GM21576 (cell line): ENCODE results near the gene SMIM14.
A peak's percentile ranks its signal among the peaks of the same experiment; 100 is the strongest.
"Not testable (repeated sequence)": the region's sequence is repeated elsewhere in the genome, so short reads cannot be mapped to it uniquely, and the experiment has no call there.

ENCODE experiments used
- ATAC-seq: cut with Tn5 transposase; IDR thresholded peaks from one replicate; pipeline ENCODE4 v1.9.1; 2021; ENCODE audit warnings: mild to moderate bottlenecking, moderate library complexity; ENCODE audit not compliant: unreplicated experiment

Gene SMIM14

DNA sequence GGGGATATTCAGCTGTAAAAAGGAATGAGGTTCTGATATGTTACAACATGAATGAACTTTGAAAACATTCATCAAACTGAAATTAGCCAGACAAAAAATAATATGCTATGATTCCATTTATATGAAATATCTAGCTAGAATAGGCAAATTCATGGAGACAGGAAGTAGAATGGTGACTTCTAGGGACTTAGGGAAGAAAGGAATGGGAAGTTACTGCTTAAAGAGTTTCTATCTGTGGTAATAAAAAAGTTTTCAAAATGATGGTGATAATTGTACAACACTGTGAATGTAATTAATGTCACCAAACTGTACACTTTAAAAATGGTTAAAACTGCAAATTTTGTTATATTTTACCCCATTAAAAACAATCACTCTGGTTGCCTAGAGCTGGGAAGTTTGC, 30.2 kb downstream of the SMIM14 start:
- ATAC-seq: no peak

DNA sequence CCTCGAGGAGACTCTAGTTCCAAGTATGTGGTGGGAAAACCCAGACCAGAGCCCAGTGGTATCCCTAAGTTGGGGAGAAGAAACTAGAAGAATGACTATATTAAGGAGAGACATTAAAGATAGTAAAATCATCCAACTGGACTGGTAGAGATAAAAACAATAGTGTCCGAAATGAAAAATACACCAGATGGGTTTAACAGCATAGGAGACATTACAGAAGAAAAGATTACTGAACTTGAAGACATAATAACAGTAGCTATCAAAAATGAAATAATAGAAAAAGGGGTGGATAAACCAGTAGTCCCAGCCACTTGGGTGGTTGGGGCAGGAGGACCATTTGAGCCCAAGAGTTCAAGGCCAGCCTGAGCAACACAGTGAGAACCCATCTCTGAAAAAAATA, 31.9 kb downstream of the SMIM14 start:
- no peak for ATAC-seq

DNA sequence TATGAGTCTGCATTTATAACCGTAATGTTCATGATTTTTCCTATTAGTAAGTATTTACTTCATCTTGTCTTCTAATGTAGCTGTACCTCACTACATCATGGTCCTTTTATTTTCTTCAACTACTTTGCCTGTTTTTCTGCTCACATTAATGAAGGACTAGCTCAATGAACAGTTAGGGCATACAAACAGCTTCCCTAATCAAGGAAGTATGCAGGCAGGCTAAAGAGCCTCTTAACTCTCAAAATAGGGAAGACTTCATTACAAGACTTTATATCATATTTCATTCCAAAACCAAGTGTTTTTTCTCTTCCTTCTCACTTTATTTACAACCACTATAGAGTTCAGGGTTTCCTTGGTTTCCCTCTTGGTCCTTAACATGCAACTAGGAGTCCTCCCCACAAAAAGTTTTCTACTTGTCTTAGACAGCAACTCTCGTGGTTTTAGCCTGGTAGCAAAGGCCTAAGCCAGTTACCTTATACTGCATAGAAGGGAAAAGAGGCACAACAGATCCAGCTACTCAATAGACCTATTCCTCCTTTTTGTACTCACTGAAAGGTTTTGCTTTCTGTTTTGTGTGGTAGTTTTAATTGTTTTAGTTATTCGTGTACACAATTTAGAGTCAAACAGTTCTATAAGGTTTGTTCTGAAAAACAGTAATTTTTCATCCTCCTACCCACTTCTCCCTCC, 40.8 kb downstream of the SMIM14 start:
- no peak for ATAC-seq

DNA sequence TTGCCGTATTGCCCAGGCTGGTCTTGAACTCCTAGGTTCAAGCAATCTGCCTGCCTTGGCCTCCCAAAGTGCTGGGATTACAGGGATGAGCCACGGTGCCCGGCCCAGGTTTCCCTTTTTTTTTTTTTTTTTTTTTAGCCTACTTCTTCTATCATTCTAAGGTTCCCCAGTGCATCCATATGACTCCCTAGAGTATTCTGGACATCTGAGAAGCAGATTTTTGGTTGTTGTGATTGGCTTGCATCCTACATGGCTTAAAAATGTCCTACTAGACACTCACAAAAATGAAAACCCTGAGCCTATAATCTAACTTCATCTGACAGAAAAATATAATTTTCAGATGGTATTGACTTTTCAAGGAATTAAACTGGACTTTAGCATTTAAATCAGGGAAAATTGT, 41.7 kb downstream of the SMIM14 start:
- ATAC-seq: no peak

DNA sequence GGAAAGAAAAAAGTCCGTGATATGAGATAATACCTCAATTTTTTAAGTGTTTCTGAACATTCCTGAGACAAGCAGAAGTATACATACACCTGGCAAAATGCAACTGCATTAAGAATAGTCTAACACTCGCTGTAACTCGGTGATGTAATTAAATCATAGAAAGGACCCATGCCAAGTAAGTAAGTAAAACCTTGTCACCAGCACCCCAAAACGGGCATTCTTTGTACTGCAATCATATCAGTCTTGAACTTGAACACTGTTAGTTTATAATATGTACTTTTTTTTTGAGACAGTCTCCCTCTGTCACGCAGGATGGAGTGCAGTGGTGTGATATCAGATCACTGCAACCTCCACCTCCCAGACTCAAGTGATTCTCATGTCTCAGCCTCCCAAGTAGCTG, 47.4 kb downstream of the SMIM14 start:
- no peak for ATAC-seq

DNA sequence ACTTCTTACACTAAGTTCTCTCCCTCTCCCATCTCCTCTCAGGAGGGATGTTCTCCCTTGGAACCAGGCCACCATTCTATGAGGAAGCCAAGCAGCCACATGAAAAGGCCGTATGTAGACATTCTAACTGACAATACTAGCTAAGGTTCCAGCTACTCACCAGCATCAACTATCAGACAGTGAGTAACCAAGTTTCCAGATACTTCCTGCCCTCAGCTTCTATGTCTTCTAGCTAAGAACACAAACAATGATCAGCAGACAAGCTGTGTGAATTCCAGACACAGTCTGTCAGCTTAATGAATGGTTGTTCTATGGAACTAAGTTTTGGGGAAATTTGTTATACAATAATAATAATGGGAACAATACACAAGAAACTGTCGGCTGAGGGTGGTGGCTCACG, 50.8 kb downstream of the SMIM14 start:
- ATAC-seq: no peak

DNA sequence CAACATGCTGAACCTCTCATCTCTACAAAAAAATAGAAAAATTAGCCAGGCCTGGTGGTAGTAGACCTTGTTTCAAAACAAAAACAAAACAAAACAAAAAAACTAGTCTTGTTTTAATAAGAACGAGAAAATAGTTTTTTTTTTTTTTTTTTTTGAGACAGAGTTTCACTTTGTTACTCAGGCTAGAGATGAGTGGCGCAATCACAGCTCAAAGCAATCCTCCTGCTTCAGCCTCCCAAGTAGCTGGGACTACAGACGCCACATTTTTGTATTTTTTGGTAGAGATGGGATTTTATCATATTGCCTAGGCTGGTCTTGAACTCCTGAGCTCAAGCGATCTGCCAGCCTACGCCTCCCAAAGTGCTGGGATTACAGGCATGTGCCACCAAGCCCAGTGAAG, 63.7 kb downstream of the SMIM14 start:
- ATAC-seq: no peak

DNA sequence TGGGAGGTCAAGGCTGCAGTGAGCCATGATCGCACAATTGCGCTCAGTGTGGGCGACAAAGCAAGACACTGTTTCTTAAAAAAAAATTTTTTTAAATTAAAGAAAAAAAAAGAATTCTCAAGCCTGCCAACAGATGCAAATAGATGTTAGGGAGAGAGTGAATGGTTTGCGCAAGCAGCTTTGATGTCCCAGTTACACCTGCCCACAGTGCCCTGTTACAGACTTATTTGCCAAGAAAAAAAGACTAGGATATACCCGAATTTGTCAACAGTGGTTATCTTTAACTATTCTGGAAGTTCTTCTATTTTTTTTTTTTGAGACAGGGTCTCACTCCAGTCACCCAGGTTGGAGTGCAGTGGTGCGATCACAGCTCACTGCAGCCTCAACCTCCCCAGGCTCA, 67.2 kb downstream of the SMIM14 start:
- ATAC-seq: no peak

DNA sequence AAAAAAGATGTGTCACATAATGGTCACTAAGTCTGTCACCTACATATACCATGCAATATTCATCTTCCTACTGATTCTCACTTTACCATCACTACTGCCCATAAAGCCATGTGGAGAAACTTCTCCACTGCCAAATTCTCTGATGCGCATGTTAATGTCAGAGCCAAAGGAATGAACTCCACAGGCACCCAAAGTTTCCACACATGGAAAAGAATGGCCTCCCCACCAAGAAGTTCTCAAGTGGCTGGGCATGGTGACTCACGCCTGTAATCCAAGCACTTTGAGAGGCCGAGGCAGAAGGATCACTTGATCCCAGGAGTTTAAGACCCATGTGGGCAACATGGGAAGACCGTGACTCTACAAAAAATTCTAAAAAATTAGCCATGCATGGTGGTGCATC, 67.6 kb downstream of the SMIM14 start:
- no peak for ATAC-seq

DNA sequence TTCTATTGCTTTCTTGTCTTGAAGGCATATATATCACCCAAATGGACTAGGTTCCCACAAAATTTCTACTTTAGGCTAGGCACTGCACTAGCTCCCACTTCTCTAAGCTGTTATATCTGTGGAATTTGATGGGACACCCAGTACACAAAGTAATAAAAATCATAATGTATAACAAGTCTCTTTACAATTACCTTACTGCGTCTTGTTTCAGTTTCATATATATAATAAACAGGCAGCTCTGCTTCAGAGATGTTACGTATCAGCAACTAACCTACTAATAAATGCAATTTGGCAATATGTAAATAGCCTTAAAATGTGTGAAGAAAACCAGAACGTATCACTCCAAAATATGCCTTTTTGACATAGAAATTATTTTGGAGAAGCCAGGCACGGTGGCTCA, 69.5 kb downstream of the SMIM14 start:
- ATAC-seq: peak; percentile 26

DNA sequence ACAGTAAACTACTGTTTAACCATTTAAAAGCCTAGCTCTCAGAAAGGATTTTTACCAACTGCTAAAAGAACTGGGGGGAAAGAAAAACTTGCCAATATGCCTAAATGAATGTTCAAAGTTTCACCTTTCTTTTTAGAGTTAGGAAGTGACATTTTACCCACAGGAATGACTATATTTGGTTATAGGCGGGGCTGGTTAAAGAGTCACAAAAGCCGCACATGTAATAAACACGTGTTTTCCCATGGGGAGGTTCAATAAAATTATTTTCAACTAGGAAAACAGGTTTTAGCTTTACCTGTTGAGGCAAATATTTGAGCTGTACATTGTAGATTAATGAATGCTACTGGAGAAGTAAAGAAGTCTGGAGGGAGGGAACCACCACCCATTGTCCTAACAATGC, 69.9 kb downstream of the SMIM14 start:
- peak; percentile 70 for ATAC-seq

DNA sequence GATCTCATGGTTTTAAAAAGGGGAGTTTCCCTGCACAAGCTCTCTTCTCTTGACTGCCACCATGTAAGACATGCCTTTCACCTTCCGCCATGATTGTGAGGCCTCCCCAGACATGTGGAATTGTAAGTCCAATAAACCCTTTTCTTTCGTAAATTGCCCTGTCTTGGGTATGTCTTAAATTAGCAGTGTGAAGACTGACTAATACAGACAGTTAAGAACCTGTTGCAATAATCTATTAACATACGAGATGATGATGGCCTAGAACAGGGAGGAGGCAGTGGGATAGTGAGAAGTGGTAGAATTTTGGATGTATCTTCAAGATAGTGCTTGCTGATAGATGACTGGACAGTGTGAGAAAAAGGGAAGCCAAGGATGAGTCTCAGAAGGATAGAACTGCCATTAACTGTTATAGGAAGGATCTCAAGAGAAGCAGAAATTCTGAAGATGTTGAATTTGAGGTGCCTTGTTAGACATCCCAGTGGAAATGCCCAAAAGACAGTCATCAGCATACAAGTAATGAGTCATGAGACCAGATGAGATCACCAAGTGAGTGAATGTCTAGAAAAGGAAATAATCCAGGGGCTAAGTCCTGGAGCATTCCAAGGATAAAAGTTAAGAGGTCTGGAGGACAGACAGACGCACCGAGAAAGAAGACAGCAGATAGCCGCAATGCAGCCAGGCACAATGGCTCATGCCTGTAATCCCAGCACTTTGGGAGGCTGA, 72.6 kb downstream of the SMIM14 start:
- no peak for ATAC-seq

DNA sequence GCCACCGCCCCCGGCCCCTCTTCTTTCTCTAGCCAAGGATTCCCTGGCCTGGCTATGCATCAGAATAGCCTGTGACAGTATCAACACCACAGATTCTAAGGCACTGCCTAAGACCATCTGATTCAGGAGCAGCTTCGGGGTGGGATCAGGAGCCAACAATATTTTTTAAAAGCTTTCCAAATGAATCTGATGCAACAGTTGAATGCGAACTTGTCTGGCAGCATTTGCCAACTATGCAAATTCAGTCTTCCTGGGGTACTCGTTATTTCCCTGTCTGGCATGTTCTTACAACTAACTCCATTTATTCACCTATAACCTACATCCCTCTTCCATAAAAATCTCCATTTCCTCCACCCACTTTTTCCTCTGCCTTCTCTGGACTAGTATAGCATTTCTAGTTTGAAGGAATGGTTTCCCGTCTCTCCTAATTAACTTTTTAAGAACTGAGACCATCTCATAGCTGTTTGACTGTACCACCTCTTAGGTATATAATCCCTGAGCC, 75.3 kb downstream of the SMIM14 start:
- no peak for ATAC-seq

DNA sequence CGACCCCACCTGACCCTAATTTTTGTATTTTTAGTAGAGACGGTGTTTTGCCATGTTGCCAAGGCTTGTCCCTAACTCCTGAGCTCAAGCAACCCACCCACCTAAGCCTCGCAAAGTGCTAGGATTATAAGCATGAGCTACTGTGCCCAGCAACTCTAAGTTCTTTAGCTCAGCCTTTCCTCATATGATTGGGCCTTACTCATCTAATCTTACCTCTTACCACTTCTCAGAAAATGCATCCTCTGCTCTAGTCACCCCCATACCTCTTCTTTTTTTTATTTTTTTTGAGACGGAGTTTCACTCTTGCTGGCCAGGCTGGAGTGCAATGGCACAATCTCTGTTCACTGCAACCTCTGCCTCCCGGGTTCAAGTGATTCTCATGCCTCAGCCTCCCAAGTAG, 75.9 kb downstream of the SMIM14 start:
- ATAC-seq: no peak

DNA sequence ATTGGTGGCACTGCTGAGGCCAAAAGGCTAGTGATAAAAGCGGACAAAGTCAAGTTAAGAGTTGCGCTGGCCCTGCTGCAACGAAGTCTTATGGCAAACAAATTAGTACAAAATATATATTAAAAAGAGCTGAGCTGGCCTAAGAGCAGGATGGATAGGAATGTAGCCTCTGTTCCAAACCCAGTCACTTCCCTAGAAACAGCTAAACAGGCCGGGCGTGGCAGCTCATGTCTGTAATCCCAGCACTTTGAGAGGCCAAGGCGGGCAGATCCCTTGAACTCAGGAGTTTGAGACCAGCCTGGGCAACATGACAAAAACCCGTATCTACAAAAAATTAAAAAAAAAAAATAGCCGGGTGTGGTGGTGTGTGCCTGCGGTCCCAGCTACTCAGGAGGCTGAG, 79.0 kb downstream of the SMIM14 start:
- ATAC-seq: no peak

DNA sequence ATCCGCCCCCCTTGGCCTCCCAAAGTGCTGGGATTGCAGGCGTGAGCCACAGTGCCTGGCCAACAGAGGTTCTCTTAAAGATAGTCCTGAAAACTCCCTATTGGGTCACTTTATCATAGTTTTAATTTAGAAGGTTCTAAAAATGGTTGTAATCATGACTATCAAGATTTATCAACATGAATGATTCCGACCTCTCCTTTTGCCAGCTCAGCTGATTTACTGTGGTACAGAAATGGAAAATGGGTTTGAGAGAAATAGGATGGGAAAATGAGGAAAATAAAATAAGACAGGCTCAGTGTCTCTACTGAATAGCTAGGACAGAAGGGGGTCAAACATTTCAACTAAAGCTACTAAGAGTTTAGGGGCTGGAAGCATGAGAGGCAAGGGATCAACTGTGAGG, 83.2 kb downstream of the SMIM14 start:
- ATAC-seq: no peak

DNA sequence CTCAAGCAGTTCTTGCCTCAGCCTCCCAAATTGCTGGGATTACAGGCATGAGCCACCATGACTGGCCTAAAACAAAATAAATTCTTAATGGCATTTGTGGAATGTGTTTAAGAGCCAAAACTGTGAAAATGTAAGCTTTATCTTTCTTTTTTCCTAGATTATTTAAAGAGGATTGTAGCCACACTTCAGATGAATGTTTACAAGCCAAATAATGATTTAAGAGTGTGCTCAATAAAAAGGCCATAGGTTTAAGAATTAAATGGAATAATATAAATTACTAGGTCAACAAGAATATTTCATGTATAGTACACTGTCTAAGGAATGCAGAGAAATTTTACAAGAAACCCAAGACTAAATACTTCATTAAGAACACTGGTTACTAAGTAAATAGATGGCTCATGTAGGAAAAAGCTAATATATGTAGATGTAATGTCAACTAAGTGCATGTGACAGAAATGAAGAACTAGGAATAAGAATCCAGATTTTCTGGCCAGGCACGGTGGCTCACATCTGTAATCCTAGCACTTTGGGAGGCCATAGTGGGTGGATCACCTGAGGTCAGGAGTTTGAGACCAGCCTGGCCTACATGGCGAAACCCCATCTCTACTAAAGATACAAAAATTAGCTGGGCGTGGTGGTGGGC, 90.1 kb downstream of the SMIM14 start:
- ATAC-seq: no peak

DNA sequence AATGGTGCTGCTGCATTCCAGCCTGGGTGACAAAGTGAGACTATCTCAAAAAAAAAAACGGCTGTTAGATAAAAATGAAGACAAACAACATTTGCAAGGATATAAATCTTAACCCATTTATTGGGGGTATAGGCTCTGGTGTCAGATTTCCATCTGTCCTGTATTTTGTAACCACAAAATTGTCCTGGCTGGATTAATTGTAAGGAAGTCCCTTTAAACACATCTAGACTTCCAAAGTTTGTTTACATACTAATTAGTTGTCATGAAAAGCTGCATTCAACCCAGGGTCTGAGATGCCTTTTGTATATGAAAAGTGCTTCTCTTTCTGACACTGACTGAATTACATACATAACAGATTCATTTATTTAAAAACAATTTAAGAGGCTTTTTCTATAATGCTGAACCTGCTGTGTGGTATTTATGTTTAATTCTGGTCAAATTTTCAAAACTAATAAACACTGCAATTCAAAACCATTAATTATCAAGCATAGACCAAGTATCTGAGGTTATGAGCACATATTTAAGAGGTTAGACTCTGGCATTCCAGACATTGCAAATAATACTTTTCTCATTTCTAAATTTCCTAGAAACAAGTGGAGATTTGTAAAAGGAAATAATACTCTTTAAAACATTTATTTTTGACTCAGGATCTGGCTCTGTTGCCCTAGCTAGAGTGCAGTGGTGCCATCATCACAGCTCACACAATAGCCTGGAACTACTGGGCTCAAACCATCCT, 93.9 kb downstream of the SMIM14 start:
- no peak for ATAC-seq

DNA sequence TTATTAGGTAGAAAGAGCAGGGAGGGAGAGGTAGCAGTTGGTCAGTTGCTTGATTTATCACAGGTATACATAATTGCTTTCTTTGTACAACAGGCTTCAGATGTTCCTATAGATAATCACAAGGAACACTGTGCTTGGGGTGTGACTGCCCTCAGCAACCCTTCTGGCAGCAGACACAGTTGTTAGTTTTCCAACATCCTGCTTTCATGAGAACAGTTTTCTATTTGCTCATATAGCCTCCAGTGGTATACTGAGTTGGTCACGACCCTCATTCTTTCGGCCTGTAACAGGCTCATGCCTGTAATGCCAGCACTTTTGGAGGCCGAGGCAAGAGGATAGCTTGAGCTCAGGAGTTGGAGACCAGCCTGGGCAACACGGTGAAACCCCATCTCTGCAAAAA, 94.6 kb downstream of the SMIM14 start:
- not testable (repeated sequence) for ATAC-seq

DNA sequence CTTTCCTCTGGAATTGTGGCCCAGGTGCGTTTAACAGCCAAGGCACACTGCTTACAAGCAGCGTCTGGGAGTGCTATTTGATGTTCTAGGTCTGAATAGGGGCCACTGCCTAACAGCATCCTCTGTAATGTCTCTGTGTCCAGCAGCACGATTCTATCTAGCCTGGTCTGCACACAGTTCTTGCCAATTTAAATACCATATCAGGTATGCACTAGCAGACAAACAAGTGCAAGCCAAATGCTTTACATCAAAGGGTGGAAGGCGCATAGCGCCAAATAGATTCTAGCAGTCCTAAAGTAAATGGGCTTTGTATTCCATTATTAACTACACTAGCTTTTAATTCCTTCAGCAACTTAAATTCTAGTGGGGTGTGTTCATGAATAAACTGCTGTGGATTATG, 95.6 kb downstream of the SMIM14 start:
- no peak for ATAC-seq

DNA sequence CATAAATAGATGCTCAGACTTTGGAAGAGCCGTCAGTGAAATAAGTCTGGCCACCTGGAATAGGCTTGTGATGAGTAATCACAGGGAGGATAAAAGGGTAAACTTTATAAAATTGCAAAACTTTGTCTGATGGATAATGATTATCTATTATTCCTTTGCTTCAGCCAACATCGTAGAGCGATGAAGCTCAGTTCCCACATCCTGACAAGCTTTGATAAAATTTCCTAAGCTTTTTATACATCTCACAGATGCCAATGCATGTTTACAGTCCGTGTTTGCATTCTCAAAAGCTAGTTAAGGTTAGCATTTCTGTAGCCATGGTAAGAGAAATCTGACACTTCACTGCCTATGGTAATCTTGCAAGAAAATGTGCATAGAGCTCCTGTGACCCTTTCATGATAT, 96.1 kb downstream of the SMIM14 start:
- ATAC-seq: no peak
